ENCODE data around the gene TPST2.

- TF ChIP-seq SIN3A (IDR thresholded peaks at IDR 0.05; ENCODE audit: borderline replicate concordance, insufficient read depth, low read length) = no peak
- no peak for TF ChIP-seq POLR2AphosphoS5 (IDR thresholded peaks at IDR 0.05; ENCODE audit: low read depth, low read length)
- TF ChIP-seq TAF1 (IDR thresholded peaks at IDR 0.05; ENCODE audit: borderline replicate concordance, insufficient read depth, low read length) = no peak
Observed at GRCh38 chr22:26492220-26492619, 97.7 kb downstream of the TPST2 start.

Data from PFSK-1 (cell line).